GM19328 (cell line): ENCODE data around the gene IL1F10.

Experiments used
- ATAC-seq: cut with Tn5 transposase; IDR thresholded peaks from one replicate; pipeline ENCODE4 v1.9.1; 2021; ENCODE audit warnings: mild to moderate bottlenecking, moderate library complexity; ENCODE audit not compliant: unreplicated experiment

The IL1F10 gene

GRCh38 chr2:113058998-113059960 is 8.5 kb upstream of the IL1F10 start, which contains the start of gene IL36RN:
Gene IL36RN, plus strand, starts transcription at chr2:113059198. Its CDS starts 241 bp downstream, at chr2:113059439.
- no peak for ATAC-seq

GRCh38 chr2:113060396-113060795 is 7.4 kb upstream of the IL1F10 start:
- no peak for ATAC-seq

- no peak for ATAC-seq
Measured at GRCh38 chr2:113060796-113061195, 7.0 kb upstream of the IL1F10 start.

GRCh38 chr2:113061241-113061640 is 6.5 kb upstream of the IL1F10 start:
- ATAC-seq = no peak

- ATAC-seq = no peak
Measured at GRCh38 chr2:113061896-113062770, 5.6 kb upstream of the IL1F10 start.

- no peak for ATAC-seq
Measured at GRCh38 chr2:113064281-113064680, 3.5 kb upstream of the IL1F10 start.

- no peak for ATAC-seq
Measured at GRCh38 chr2:113064898-113065297, 2.9 kb upstream of the IL1F10 start.

GRCh38 chr2:113068249-113068648 is 479 bp downstream of the IL1F10 start:
- no peak for ATAC-seq

GRCh38 chr2:113068706-113069485 is 1.1 kb downstream of the IL1F10 start:
- no peak for ATAC-seq

- ATAC-seq = no peak
Measured at GRCh38 chr2:113069676-113070605, 2.2 kb downstream of the IL1F10 start.

GRCh38 chr2:113070606-113070975 is 2.8 kb downstream of the IL1F10 start:
- ATAC-seq = no peak

- ATAC-seq = no peak
Measured at GRCh38 chr2:113072584-113072983, 4.8 kb downstream of the IL1F10 start.

GRCh38 chr2:113073325-113073834 is 5.6 kb downstream of the IL1F10 start:
- no peak for ATAC-seq

- ATAC-seq = no peak
Measured at GRCh38 chr2:113075030-113075429, 7.3 kb downstream of the IL1F10 start.

GRCh38 chr2:113075600-113075999 is 7.8 kb downstream of the IL1F10 start:
- no peak for ATAC-seq

GRCh38 chr2:113076954-113077669 is 9.3 kb downstream of the IL1F10 start:
- no peak for ATAC-seq

GRCh38 chr2:113077921-113078320 is 10.2 kb downstream of the IL1F10 start:
- ATAC-seq = no peak

- no peak for ATAC-seq
Measured at GRCh38 chr2:113078350-113078839, 10.6 kb downstream of the IL1F10 start.

- no peak for ATAC-seq
Measured at GRCh38 chr2:113079131-113079530, 11.4 kb downstream of the IL1F10 start.
